Adrenal gland (tissue), 5 donors: ENCODE results near the gene KIR2DL4.

Experiments
- CTCF ChIP-seq, 6 experiments: fragments of 450-650 bp in 4 of 6; fragments of 200-600 bp in 2 of 6; sonication (generic) in 1 of 6; IDR thresholded peaks; 1 replicate in 5 of 6; 2 replicates in 1 of 6; pipeline versions ENCODE4 v1.5.1 to v1.8.0; 2016 to 2021; ENCODE audit warnings: antibody characterized with exemption in 6 of 6, mild to moderate bottlenecking in 2 of 6, moderate library complexity in 1 of 6
- POLR2A ChIP-seq, 2 donors: fragments of 450-650 bp; IDR thresholded peaks; one replicate each; pipeline ENCODE4 v1.6.1; 2017; ENCODE audit warnings: antibody characterized with exemption in 2 of 2, mild to moderate bottlenecking in 2 of 2, moderate library complexity in 1 of 2
- donor health status: DM: no; HTN: no; CAD: no.

- TF ChIP-seq POLR2A (IDR thresholded peaks at IDR 0.05) (no peak), CTCF (IDR thresholded peaks at IDR 0.05) (no peak)
Measured at GRCh38 chr19:54805665-54806515, 2.5 kb downstream of the KIR2DL4 start.
